Measurements from ENCODE around the gene RPS6KL1.

- no peak for TF ChIP-seq EZH2 (IDR thresholded peaks at IDR 0.05; ENCODE audit: borderline replicate concordance, low read depth, low read length, severe bottlenecking)
- TF ChIP-seq, protein P1, sequence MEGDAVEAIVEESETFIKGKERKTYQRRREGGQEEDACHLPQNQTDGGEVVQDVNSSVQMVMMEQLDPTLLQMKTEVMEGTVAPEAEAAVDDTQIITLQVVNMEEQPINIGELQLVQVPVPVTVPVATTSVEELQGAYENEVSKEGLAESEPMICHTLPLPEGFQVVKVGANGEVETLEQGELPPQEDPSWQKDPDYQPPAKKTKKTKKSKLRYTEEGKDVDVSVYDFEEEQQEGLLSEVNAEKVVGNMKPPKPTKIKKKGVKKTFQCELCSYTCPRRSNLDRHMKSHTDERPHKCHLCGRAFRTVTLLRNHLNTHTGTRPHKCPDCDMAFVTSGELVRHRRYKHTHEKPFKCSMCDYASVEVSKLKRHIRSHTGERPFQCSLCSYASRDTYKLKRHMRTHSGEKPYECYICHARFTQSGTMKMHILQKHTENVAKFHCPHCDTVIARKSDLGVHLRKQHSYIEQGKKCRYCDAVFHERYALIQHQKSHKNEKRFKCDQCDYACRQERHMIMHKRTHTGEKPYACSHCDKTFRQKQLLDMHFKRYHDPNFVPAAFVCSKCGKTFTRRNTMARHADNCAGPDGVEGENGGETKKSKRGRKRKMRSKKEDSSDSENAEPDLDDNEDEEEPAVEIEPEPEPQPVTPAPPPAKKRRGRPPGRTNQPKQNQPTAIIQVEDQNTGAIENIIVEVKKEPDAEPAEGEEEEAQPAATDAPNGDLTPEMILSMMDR (IDR thresholded peaks at IDR 0.05; ENCODE audit: borderline replicate concordance, extremely low read depth, low read length, poor library complexity, severe bottlenecking), result no peak
These were observed 19.1 kb upstream of the RPS6KL1 start for GRCh38 chr14:74942181-74942580.

Measured in DND-41 (cell line).